Hematopoietic multipotent progenitor cell treated with erythropoietin and hydrocortisone succinate and interleukin-3 and kit ligand, for 4 days (in vitro differentiated cells): ENCODE results near the gene FGF12.
"Not testable (repeated sequence)": the region's sequence is repeated elsewhere in the genome, so short reads cannot be mapped to it uniquely, and the experiment has no call there.

Experiments used
- DNase-seq: peaks from one replicate; pipeline ENCODE4 v3.0.0-alpha.2; 2015

FGF12 gene

GRCh38 chr3:192576704-192577103, 150.6 kb downstream of the FGF12 start:
- not testable (repeated sequence) for DNase-seq

GRCh38 chr3:192575879-192576506, 151.3 kb downstream of the FGF12 start:
- no peak for DNase-seq

- no peak for DNase-seq
These were observed 154.1 kb downstream of the FGF12 start for GRCh38 chr3:192573240-192573639.

- DNase-seq = peak; percentile 23
These were observed 156.2 kb downstream of the FGF12 start for GRCh38 chr3:192570821-192571791.

GRCh38 chr3:192570315-192570714, 157.0 kb downstream of the FGF12 start:
- no peak for DNase-seq

GRCh38 chr3:192566706-192567290, 160.5 kb downstream of the FGF12 start:
- peak; percentile 85 for DNase-seq

GRCh38 chr3:192564611-192565010, 162.7 kb downstream of the FGF12 start:
- DNase-seq = no peak

GRCh38 chr3:192563417-192563816, 163.9 kb downstream of the FGF12 start:
- DNase-seq = no peak

- DNase-seq = no peak
These were observed 173.6 kb downstream of the FGF12 start for GRCh38 chr3:192553707-192554106.

- DNase-seq = no peak
These were observed 177.0 kb downstream of the FGF12 start for GRCh38 chr3:192550356-192550755.

- DNase-seq = no peak
These were observed 182.0 kb downstream of the FGF12 start for GRCh38 chr3:192545333-192545732.

GRCh38 chr3:192543163-192543562, 184.2 kb downstream of the FGF12 start:
- DNase-seq = no peak

- no peak for DNase-seq
These were observed 210.5 kb downstream of the FGF12 start for GRCh38 chr3:192516820-192517219.

GRCh38 chr3:192515664-192516045, 211.7 kb downstream of the FGF12 start:
- DNase-seq = no peak

GRCh38 chr3:192514754-192515663, 212.3 kb downstream of the FGF12 start:
- DNase-seq = peak; percentile 16

- DNase-seq = peak; percentile 72
These were observed 213.1 kb downstream of the FGF12 start for GRCh38 chr3:192514081-192514753.

- no peak for DNase-seq
These were observed 221.6 kb downstream of the FGF12 start for GRCh38 chr3:192505731-192506130.

GRCh38 chr3:192501401-192501800, 225.9 kb downstream of the FGF12 start:
- DNase-seq = no peak

- DNase-seq = no peak
These were observed 230.3 kb downstream of the FGF12 start for GRCh38 chr3:192496905-192497587.

GRCh38 chr3:192494174-192494573, 233.2 kb downstream of the FGF12 start:
- DNase-seq = peak; percentile 49

- DNase-seq = no peak
These were observed 236.6 kb downstream of the FGF12 start for GRCh38 chr3:192490720-192491119.
